GM18870 (cell line): ENCODE measurements around the gene OR9A4.
"Not testable (repeated sequence)": the region's sequence is repeated elsewhere in the genome, so short reads cannot be mapped to it uniquely, and the experiment has no call there.

Source experiments
- ATAC-seq: cut with Tn5 transposase; IDR thresholded peaks from one replicate; pipeline ENCODE4 v1.9.1; 2021; ENCODE audit warnings: moderate library complexity; ENCODE audit not compliant: unreplicated experiment

OR9A4 gene, protein sequence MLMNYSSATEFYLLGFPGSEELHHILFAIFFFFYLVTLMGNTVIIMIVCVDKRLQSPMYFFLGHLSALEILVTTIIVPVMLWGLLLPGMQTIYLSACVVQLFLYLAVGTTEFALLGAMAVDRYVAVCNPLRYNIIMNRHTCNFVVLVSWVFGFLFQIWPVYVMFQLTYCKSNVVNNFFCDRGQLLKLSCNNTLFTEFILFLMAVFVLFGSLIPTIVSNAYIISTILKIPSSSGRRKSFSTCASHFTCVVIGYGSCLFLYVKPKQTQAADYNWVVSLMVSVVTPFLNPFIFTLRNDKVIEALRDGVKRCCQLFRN

DNA sequence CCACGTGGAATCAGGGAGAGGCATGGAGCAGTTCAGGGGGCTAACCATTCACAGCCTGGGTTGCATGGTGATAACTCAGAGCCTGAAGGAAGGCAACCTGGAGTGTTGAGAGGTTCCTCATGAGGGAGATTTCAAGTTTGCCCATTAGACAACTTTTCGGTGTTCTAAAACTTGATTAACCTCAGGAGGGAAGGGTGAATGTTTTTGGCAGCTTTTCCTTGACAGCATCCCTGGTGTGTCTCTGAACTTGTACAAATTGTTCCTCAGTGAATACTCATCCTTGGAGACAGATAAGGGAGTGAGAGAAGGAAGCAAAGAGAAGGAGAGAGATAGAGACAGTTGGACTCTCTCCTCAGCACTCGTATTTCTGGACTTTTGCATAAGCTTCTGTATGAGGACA is at the start of gene OR9A4:
Gene OR9A4 (plus strand): TSS at position 301 of the 400 bp plus-strand sequence. CDS start 2,477 bp downstream, outside the sequence.
- no peak for ATAC-seq

DNA sequence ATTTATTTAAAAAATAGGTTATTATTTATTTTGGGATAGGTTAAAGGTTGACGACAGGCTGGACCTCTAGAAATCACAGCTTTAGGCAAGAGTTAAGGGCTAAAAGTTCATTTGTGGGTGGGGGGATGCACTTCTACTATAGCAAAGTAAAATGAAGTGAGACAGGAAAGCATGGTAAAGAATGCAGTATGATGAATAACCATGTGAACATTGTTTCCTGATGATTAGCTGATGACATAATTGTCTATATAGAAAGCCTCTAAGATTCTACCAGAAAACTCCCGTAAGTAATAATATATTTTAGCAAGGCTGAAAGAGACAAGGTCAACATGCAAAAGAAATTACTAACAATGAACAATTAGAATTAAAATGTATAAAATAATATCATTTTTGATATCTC is 49.2 kb upstream of the OR9A4 start:
- no peak for ATAC-seq

DNA sequence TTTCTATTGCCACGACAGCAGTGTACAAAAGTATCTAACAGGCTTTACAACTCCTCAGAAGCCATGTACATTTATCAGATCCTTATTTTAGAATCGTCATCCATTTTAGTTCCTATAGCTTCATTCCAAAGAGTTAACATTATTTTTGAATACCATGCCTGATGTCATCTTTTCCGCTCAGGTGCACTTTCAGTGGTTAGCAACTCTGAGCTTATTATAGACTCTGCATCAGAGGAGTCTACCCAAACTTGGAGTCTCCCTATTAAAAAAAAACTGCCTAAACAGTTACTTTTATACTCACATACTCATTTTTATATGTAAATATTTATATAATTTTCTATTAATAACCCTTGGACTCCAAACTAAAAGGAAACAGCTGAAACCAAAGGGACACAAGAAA is 43.3 kb upstream of the OR9A4 start:
- ATAC-seq = no peak

DNA sequence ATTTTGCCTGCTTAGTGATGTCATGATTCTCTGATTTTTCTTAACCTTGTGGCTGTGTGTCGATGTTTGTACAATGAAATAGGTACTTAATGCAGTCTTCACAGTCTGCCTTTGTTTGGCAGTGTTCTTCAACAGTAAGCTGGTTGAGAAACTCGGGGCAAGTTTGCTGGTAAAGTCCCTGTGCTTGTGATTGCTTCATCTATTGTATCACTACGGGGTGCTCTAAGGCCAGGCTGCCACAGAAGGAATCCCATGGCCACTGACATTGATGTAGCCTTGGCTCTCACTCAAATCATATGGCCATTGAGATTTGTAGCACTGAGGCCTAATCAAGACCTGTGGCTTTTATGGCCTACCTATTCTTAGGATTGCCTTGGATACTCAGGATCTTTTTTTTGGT is 41.4 kb upstream of the OR9A4 start:
- ATAC-seq = no peak

DNA sequence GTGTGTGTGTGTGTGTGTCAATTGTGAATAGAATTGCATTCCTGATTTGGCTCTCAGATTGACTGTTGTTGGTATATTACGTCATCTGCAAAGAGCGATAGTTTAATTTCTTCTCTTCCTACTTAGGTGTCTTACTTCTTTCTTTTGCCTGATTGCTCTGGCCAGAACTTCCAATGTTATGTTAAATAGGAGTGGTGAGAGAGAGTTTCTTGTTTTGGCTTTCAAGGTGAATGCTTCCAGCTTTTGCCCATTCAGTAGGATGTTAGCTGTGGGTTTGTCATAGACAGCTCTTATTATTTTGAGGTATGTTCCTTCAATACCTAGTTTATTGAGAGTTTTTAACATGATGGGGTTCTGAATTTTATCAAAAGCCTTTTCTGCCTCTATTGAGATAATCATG is 40.7 kb upstream of the OR9A4 start:
- no peak for ATAC-seq

DNA sequence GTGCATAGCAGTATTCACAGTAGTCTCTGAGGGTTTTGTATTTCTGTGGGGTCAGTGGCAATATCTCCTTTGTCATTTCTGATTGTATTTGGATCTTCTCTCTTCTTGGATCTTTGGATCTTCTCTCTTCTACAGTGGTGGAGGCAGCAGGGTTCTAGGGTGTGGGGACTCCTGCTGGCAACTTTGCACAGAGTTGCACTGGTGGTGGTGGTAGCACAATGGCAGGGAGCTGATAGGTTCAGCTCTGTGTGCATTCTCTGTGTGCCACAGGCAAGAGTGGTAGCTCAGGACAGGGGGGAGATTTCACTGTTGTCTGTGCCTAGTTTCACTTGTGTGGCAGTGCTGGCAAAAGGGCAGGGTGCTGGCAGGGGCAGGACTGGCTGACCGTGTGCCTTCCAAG is 39.8 kb upstream of the OR9A4 start:
- no peak for ATAC-seq

DNA sequence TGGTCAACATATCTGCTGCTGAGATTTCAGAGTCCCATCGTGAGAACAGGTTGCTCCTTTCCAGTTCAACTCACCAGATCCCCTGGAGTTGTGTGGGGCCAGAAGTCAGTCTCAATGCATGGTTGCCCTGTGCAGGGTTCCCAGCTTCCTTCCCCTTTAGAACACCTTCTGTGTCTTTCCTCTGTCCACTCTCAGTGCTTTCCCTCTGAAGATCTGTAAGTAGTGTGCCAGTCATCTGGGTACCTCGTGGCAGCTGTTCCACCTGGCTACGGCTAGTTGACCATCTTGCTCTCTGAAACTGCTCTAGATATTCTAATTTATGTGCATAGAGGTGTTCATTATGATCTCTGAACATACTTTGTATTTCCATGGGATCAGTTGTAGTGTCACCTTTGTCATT is 38.8 kb upstream of the OR9A4 start:
- no peak for ATAC-seq

DNA sequence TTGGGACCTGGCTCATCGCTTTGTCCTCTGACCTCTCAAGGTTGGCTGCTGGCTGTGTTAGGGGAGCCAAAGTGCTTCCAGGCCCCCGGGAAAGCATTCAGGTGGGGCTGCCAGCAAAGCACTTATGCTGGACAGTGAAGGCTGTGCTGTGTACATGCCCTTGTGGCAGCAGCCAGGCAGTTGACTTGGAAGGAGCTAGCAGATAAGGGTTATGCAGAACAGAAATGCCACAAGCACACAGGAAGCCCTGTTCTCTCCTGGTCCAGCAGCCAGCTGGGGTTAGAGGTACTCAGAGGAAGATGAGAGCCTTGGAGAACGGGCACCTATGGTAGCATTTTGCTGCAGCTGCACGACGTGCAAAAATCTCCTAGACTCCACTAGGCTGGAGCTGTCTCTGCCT is 35.2 kb upstream of the OR9A4 start:
- ATAC-seq = no peak

DNA sequence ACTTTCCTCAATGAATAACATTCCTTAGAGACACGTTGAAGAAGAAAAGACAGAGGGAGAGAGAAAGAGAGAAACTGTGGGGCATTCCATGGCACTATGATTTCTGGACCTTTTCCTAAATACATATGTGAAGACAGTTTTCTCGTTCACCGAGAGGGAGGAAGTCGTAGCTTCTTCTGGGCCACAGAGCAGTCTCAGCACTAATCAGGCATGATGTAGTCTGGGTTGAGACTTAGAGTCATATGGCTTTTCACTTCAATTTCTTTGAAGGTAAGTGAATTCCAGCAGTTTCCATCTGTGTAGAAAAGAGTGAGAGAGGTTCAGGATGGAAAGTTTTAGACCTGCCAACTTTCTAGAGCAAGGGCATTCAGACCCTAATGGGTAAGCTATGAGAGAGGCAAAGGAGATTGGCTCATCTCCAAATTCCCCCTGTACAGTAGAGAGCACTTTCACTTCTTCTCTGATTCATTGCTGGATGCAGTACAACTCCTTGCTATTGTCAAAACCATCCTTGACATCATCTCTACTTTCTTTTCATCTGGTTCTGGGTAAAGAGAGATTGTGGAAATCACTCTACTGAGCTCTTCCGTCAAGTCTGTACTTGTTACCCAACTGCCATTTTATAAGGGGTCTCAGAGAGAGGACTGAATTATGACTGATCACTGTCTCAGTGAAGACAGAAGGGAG is 31.5 kb upstream of the OR9A4 start:
- peak; percentile 90 for ATAC-seq

DNA sequence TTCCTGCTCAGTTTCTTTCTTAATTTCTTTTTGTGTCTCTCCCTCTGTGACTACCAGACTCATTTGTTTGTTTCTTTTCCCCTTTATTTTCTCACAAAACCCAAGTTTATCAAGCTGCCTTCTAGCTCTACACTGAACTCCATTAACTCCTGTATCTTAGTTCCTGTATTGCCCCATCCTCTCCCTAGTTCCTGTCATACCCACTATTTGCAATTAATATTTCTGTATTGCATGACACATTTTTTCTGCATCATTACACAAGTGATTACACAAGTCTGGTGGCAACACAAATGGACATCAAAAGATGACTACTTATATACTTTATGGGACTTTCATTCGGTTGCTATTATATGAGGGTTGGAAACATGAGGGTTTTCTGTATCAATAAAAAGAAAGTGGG is 26.9 kb upstream of the OR9A4 start:
- ATAC-seq = no peak

DNA sequence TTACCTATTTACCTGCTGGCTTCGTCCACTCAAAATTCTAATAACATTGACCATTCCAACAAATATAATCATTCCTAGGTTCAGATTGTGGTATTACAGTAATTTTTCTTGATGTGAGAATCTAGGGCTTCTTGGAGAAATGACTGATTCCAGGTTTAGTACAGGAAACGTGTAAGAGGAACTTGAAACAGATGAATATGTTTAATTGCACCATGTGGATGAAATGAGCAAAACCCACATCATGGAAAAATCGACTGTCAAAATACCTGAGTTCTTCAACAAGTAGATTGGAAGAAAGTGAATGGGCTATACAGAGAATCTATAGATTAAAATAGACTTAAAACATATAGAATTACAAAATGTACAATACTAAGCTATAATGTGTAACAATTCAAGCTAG is 24.9 kb upstream of the OR9A4 start:
- no peak for ATAC-seq

DNA sequence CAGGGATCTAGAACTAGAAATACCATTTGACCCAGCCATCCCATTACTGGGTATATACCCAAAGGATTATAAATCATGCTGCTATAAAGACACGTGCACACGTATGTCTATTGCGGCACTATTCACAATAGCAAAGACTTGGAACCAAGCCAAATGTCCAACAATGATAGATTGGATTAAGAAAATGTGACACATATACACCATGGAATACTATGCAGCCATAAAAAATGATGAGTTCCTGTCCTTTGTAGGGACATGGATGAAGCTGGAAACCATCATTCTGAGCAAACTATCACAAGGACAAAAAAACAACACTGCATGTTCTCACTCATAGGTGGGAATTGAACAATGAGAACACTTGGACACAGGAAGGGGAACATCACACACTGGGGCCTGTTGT is 16.8 kb upstream of the OR9A4 start:
- not testable (repeated sequence) for ATAC-seq

DNA sequence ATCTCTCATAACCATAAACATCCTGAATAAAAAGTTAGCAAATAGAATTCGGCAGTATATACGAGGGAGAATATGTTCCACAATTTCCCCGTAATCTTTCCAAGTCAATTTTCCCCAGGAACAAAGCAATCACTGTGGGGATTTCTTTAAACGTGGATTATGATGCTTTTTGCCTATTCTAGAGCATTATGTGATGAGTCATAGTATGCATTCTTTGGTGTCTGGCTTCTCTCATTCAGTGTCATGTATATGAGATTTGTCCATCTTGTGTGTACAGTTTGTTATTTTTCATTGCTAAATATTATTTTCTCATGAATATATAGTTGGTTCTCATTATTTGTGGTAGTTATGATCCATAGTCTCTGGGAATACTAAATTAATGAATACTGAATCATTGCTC is 9.9 kb upstream of the OR9A4 start:
- no peak for ATAC-seq

DNA sequence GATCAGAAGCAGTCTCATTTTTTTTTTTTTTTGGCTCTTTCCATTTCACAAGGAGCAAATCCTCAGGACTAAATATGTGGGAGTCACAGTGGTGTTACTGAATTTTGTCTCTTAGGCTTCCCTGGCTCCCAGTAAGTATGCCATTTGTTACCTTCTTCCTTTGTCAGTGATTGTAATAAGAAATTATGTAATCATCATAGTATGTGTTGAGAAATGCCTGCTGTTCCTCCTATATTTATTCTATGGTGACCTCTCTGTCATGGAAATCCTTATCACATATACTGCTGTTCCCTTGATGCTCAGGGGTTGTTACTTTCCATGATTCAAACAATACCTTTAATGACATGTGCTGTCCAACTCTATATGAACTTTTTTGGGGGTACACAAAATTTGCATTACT is 4.8 kb upstream of the OR9A4 start:
- ATAC-seq = no peak

DNA sequence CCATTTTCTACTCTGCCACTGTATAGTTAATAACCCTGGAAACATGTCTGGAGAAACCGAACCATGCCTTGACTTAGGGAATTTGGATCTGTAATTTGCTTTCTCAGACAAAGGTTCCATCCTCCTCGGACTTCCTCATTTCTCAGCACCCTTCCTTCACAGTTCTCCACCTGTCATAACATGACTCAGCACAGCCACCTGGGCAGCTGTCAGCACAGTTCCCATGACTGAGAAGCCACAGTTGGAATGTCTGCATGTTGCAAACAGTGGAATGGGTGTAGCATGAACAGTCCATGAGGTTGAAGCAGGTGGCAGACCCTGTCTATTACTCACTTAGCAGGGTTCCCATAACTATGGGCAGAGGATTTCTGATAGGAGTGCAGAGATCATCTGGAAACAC is 634 bp upstream of the OR9A4 start:
- no peak for ATAC-seq

DNA sequence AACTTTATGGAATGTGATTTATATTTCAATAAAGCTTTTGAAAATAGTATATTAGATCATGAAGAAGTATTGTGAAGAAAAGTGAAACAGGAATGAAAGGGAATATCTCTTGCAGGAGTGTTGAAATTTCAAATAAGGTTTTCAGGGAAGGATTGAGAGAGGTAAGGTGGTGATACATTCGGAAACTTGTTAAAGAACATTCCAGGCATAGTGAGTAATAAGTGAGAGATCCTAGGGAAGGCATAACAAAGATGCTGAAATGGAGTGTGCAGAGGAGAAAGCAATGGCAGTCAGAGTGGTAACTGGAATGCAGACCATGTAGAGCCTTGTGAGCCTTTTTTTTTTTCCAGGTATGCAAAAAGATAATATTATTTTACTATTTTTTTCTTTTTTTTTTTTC is 4.1 kb downstream of the OR9A4 start:
- ATAC-seq = no peak

DNA sequence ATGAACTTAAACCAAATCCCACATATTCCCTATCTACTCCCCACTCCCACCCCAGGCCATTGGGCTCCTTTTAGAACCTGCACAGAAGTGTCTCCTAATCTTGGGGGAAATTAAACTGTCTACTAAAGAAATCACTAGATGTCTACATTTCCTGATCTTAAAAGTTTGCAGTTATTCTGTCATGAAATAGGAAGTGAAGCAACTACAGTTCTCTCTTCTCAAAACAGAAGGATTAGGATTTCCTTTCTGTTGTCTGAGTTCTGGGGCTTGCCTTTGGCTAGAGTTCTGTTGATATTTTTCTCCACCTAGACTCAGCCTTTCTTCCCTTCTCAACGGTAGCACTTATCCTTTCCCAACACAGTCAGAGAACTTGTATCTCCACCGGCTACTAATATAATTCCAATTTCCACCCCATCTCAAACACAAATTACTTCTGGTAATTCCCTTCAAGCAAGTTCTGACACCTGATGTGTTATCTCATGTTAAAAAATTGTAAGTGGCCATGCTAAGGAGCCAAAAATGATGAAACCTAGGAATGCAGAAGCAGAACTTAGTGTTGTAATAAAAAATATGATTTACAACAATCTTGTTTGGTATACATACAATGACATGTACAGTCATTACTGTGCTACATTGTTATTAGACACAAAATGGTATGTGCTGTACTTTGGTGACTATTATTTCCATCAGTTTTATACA is 12.1 kb downstream of the OR9A4 start:
- no peak for ATAC-seq

DNA sequence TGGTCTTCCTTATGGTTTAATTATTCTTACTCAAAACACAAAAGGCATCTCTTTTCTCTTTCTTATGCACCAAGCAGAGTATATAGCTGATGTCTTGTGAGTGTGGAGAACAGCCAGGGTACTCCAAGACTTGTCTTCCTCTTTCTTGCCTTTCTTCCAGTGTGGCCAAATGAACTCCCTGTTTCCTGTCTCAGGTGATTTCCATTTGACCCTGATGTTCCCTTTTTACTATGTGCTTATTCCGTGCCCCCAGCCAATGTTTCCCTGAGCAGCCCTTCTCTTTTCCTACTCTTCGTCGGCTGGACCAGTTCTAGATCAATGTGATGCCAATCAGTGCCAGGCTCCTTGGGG is 12.6 kb downstream of the OR9A4 start:
- ATAC-seq = no peak

DNA sequence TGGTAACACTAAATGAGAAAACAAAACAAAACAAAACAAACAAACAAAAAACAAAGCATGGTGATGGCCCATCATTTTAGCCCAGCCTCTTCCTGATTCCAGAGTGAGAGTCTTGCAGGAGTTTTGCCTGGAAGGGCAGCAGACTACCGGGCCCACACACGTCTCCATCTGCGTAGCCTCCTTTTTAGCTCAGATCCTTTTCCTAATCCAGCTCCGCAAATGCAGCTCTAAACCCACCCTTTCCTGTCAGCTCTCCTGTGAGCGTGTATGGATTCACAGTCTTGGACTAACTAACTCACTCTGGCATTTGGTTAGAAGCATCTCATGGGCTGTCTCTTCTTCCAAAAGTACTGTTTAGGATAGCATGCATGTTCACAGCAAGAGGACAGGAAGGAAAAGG is 14.0 kb downstream of the OR9A4 start:
- no peak for ATAC-seq

DNA sequence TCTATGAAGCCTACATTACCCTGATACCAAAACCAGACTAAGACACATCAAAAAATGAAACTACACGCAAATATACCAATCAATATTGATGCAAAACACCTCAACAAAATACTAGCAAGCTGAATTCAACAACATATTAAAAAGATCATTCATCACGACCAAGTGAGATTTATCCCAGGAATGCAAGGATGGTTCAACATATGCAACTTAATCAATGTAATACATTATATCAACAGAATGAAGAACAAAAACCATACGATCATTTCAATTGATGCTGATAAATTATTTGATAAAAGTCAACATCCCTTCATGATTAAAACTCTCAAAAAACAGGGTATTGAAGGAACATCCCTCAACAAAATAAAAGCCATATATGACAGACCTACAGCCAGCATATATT is 24.9 kb downstream of the OR9A4 start:
- no peak for ATAC-seq

DNA sequence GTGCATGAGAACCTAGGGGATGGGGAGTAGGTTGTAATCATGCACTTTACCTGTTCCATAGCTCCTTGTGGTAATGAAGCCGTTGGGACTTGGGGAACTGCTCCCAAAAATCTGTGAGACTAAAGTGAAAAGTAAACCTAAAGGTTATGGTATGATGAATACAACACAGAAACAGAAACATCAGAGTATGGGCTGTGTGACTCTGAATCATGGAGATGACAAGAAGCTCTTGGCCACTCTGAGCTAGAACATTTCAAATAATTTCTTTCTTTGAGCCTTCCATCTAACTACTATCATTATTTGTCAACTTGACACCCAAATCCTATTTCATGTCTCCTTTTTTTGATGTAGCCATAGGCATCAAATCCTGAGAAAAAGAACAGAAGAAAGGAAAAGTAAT is 27.6 kb downstream of the OR9A4 start:
- no peak for ATAC-seq

DNA sequence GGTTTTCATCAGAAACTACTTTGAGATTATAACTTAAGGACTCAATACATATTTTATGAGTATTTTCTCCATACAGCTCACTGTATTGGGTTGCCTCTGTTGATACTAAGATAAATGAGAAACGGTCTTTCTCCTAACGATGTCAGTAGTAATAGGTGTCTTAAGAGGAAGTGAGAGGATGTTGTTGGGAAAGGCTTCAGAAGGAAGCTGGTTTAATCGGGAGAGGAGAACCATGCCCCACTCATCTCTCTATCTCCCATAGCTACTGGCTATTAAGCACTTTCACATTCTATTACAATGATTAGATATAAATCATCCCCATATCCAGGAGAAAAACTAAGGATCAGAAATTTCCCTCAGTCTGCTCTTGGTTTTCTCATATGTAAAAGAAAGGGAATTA is 28.6 kb downstream of the OR9A4 start:
- ATAC-seq = no peak
